HEK293 (cell line): Measurements from ENCODE around the gene NEGR1.

ENCODE experiments used
- KLF9 ChIP-seq: fragments of 450-650 bp; formaldehyde crosslinking; IDR thresholded peaks from 2 replicates; pipeline ENCODE4 v1.5.1; 2016; ENCODE audit warnings: missing biosample characterization, missing genetic modification characterization, low read depth
- PBX3 ChIP-seq: sonication (generic); formaldehyde crosslinking; IDR thresholded peaks from 2 replicates; pipeline ENCODE4 v1.8.1; 2022; ENCODE audit warnings: mild to moderate bottlenecking, moderate library complexity, missing genetic modification reagents
- SETDB1 ChIP-seq: IDR thresholded peaks from one replicate; pipeline ENCODE4 v1.6.1; 2017; ENCODE audit warnings: mild to moderate bottlenecking, low read length, moderate library complexity, mixed read lengths; ENCODE audit not compliant: insufficient read length
- YY1 ChIP-seq: fragments of 450-650 bp; formaldehyde crosslinking; IDR thresholded peaks from 2 replicates; pipeline ENCODE4 v1.5.1; 2018; ENCODE audit warnings: missing biosample characterization, missing genetic modification characterization
- ZBTB21 ChIP-seq: fragments of 450-650 bp; formaldehyde crosslinking; IDR thresholded peaks from 2 replicates; pipeline ENCODE4 v1.5.1; 2017; ENCODE audit warnings: missing biosample characterization, missing genetic modification characterization
- ZBTB6 ChIP-seq: fragments of 450-650 bp; formaldehyde crosslinking; IDR thresholded peaks from 2 replicates; pipeline ENCODE4 v1.5.1; 2017; ENCODE audit warnings: missing biosample characterization, missing genetic modification characterization
- ZNF140 ChIP-seq: fragments of 450-650 bp; formaldehyde crosslinking; IDR thresholded peaks from 2 replicates; pipeline ENCODE4 v1.5.1; 2016; ENCODE audit warnings: missing biosample characterization, missing genetic modification characterization
- ZNF354C ChIP-seq: fragments of 450-650 bp; formaldehyde crosslinking; IDR thresholded peaks from 2 replicates; pipeline ENCODE4 v1.5.1; 2016; ENCODE audit warnings: missing biosample characterization, missing genetic modification characterization, low read depth, borderline replicate concordance
- ZNF791 ChIP-seq: fragments of 450-650 bp; formaldehyde crosslinking; IDR thresholded peaks from 2 replicates; pipeline ENCODE4 v1.5.1; 2016; ENCODE audit warnings: missing biosample characterization, missing genetic modification characterization
- ZNF792 ChIP-seq: fragments of 450-650 bp; formaldehyde crosslinking; IDR thresholded peaks from 2 replicates; pipeline ENCODE4 v1.5.1; 2016; ENCODE audit warnings: missing biosample characterization, missing genetic modification characterization
- ZNF843 ChIP-seq: fragments of 450-650 bp; formaldehyde crosslinking; IDR thresholded peaks from 2 replicates; pipeline ENCODE4 v1.5.1; 2016; ENCODE audit warnings: missing biosample characterization, missing genetic modification characterization
- TF ChIP-seq, protein P1 (sequence below): fragments of 450-650 bp; formaldehyde crosslinking; conservative IDR thresholded peaks from 2 replicates; pipeline ENCODE4 v1.5.1; 2016; ENCODE audit warnings: low read depth, missing biosample characterization, missing genetic modification characterization
- TF ChIP-seq, protein P2 (sequence below): fragments of 450-650 bp; formaldehyde crosslinking; IDR thresholded peaks from 2 replicates; pipeline ENCODE4 v1.5.1; 2016; ENCODE audit warnings: missing biosample characterization, missing genetic modification characterization

- TF ChIP-seq, protein P1, sequence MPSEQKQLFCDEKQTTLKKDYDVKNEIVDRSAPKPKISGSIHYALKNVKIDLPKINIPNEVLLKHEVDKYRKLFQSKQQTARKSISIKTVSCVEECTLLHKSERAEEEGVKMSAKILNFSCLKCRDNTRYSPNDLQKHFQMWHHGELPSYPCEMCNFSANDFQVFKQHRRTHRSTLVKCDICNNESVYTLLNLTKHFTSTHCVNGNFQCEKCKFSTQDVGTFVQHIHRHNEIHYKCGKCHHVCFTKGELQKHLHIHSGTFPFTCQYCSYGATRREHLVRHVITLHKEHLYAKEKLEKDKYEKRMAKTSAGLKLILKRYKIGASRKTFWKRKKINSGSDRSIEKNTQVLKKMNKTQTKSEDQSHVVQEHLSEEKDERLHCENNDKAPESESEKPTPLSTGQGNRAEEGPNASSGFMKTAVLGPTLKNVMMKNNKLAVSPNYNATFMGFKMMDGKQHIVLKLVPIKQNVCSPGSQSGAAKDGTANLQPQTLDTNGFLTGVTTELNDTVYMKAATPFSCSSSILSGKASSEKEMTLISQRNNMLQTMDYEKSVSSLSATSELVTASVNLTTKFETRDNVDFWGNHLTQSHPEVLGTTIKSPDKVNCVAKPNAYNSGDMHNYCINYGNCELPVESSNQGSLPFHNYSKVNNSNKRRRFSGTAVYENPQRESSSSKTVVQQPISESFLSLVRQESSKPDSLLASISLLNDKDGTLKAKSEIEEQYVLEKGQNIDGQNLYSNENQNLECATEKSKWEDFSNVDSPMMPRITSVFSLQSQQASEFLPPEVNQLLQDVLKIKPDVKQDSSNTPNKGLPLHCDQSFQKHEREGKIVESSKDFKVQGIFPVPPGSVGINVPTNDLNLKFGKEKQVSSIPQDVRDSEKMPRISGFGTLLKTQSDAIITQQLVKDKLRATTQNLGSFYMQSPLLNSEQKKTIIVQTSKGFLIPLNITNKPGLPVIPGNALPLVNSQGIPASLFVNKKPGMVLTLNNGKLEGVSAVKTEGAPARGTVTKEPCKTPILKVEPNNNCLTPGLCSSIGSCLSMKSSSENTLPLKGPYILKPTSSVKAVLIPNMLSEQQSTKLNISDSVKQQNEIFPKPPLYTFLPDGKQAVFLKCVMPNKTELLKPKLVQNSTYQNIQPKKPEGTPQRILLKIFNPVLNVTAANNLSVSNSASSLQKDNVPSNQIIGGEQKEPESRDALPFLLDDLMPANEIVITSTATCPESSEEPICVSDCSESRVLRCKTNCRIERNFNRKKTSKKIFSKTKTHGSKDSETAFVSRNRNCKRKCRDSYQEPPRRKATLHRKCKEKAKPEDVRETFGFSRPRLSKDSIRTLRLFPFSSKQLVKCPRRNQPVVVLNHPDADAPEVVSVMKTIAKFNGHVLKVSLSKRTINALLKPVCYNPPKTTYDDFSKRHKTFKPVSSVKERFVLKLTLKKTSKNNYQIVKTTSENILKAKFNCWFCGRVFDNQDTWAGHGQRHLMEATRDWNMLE (tag by site-specific recombination), result no peak
- no peak for TF ChIP-seq ZBTB21
- TF ChIP-seq ZNF791 (tag by site-specific recombination), result no peak
- TF ChIP-seq YY1 (tag by site-specific recombination), result no peak
- TF ChIP-seq KLF9, result no peak
- TF ChIP-seq, protein P2, sequence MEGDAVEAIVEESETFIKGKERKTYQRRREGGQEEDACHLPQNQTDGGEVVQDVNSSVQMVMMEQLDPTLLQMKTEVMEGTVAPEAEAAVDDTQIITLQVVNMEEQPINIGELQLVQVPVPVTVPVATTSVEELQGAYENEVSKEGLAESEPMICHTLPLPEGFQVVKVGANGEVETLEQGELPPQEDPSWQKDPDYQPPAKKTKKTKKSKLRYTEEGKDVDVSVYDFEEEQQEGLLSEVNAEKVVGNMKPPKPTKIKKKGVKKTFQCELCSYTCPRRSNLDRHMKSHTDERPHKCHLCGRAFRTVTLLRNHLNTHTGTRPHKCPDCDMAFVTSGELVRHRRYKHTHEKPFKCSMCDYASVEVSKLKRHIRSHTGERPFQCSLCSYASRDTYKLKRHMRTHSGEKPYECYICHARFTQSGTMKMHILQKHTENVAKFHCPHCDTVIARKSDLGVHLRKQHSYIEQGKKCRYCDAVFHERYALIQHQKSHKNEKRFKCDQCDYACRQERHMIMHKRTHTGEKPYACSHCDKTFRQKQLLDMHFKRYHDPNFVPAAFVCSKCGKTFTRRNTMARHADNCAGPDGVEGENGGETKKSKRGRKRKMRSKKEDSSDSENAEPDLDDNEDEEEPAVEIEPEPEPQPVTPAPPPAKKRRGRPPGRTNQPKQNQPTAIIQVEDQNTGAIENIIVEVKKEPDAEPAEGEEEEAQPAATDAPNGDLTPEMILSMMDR (tag by site-specific recombination), result no peak
- TF ChIP-seq SETDB1, result no peak
- TF ChIP-seq ZNF354C (tag by site-specific recombination), result no peak
- TF ChIP-seq PBX3 (CRISPR knock-in tag), result no peak
- TF ChIP-seq ZNF843, result no peak
- no peak for TF ChIP-seq ZNF792 (tag by site-specific recombination)
- no peak for TF ChIP-seq ZNF140 (tag by site-specific recombination)
- no peak for TF ChIP-seq ZBTB6 (tag by site-specific recombination)
These were observed 624.3 kb downstream of the NEGR1 start for GRCh38 chr1:71657891-71658679.
